22Rv1 (cell line): ENCODE measurements around the gene NUDT16.

Experiments used
- H3K27ac ChIP-seq: fragments of 450-650 bp; 2 replicates; pipeline ENCODE4 v1.5.1; 2017
- ZFX ChIP-seq: fragments of 450-650 bp; IDR thresholded peaks from 2 replicates; pipeline ENCODE4 v1.6.1; 2017; ENCODE audit warnings: antibody characterized with exemption, borderline replicate concordance
- TF ChIP-seq, protein P1 (sequence below): fragments of 450-650 bp; IDR thresholded peaks from 2 replicates; pipeline ENCODE4 v1.5.1; 2017; ENCODE audit warnings: mild to moderate bottlenecking

Gene NUDT16

DNA sequence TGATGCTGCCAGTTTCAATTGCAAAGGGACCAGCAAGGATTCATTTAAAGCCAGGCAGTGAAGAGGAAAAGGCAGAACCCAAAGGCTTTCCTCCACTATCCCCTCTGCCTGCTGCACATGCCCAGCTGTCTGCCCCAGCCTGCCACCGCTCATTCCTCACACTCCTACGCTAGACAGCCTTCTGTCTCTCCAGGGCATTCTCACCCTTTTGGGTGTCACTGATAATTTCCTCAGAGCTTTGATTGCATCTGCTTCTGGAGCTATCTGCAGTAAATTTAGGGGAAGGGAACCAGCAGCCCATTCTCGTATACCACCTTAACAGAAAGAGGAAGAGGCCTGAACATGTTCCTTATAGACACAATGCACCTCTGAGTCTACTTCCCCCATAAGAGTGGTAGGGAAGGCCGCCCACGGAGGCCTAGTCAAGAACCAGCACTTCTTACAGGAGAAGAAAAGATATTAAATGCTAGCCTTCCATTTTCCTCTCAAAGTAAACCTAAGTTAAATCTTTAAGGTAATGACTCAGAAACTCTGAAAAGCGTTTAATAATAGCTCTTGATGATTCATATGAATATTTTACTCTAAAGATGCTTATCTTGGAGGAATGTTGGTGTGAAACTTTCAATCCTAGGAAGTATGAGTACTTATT, 20.9 kb downstream of the NUDT16 start:
- no peak for TF ChIP-seq ZFX
- TF ChIP-seq, protein P1, sequence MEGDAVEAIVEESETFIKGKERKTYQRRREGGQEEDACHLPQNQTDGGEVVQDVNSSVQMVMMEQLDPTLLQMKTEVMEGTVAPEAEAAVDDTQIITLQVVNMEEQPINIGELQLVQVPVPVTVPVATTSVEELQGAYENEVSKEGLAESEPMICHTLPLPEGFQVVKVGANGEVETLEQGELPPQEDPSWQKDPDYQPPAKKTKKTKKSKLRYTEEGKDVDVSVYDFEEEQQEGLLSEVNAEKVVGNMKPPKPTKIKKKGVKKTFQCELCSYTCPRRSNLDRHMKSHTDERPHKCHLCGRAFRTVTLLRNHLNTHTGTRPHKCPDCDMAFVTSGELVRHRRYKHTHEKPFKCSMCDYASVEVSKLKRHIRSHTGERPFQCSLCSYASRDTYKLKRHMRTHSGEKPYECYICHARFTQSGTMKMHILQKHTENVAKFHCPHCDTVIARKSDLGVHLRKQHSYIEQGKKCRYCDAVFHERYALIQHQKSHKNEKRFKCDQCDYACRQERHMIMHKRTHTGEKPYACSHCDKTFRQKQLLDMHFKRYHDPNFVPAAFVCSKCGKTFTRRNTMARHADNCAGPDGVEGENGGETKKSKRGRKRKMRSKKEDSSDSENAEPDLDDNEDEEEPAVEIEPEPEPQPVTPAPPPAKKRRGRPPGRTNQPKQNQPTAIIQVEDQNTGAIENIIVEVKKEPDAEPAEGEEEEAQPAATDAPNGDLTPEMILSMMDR: no peak
- no peak overlapping the region for H3K27ac ChIP-seq

DNA sequence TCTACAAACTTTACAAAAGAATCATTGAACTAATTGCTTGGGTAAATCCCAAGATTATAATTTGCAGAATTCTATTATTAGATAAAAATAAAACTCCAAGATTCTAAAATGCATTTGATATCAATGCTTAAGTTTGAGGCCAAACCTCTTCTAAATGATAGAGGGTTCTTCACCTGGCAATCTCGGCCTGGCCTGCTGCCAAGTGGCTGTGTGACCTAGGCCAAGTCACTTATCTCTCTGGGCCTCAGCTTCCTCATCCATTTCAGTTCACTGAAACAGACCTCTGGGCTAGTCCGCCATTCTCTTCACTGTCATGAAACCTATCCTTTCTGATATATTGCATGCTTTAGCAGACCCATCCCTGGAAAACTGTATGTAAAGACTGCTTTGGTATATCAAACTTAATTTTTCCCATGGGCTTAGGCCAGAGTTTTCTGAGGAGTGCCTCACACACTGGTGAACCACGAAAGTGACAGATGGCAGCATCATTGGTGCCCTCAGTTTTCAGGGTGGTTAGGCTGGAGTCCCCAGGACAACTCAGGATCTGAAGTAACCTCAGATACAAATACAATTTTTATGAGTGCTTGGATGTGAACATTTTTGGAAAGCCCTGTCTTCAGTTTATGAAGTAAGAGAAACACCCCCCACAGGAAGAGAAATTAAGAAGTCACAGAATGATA, 21.8 kb downstream of the NUDT16 start:
- TF ChIP-seq, protein P1: no peak
- TF ChIP-seq ZFX: no peak

GRCh38 chr3:131405411-131405810, 23.8 kb downstream of the NUDT16 start:
- H3K27ac ChIP-seq: no peak overlapping the region
- TF ChIP-seq, protein P1: no peak
- no peak for TF ChIP-seq ZFX

More for the DNA sequence above, 21.8 kb downstream of the NUDT16 start:
- no peak overlapping the region for H3K27ac ChIP-seq

DNA sequence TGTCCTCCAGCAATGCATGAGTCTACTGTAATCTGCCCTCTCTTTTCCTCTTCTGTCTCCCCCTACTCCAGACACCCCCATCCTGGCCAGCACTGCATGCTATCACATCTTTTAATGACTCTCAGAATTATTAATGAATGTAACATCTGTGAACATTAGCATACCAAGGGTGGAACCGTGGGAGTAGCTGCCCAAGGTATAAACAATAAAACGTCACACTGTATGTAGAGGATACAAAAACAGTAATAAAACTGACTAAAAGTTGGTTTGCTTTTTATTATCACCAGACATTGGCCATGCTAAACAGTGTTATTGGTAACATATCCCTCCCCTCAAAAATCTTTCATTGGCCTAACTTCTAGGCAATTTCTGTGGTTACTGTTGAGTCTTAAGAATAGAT, 24.7 kb downstream of the NUDT16 start:
- no peak overlapping the region for H3K27ac ChIP-seq
- TF ChIP-seq, protein P1: no peak
- TF ChIP-seq ZFX: no peak

GRCh38 chr3:131417751-131418150, 36.2 kb downstream of the NUDT16 start:
- TF ChIP-seq, protein P1: no peak
- no peak overlapping the region for H3K27ac ChIP-seq

GRCh38 chr3:131421301-131421700, 39.7 kb downstream of the NUDT16 start:
- no peak overlapping the region for H3K27ac ChIP-seq
- TF ChIP-seq, protein P1: no peak
- TF ChIP-seq ZFX: no peak

DNA sequence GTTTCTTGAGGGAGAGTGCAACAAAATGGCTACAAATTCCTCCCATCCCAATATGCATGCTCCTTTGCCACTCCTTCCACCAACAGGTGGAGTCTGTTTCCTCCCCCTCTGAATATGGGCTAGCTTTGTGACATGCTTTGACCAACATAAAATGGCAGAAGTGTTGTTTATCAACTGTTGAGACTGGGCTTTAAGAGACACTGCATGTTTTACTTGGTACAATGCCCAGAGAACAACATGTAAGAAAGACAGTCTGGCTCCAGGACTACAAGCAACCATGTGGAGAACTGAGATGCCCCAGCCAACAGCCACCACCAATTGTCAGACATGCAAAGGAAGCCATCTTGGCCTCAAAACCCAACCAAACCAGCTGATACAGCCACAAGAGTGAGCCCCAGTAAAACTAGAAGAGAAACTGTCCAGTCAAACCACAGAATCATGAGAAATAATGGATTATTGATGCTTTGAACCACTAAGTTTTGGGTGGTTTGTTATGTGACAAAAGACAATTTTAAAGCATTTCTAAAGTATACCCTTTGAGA, 40.5 kb downstream of the NUDT16 start:
- H3K27ac ChIP-seq: no peak overlapping the region
- TF ChIP-seq ZFX: no peak
- TF ChIP-seq, protein P1: no peak
